ENCODE data around the gene E2F8. TPM values are rescaled to one million over a fixed set of nuclear protein-coding genes. Genes with fewer than 3 reads are reported as not detected.

The E2F8 gene
- total and polyA plus RNA-seq, 2 donors (not counting 1 experiment from before 2014, with no cell fraction given) = 0.22 to 0.24 TPM

DNA sequence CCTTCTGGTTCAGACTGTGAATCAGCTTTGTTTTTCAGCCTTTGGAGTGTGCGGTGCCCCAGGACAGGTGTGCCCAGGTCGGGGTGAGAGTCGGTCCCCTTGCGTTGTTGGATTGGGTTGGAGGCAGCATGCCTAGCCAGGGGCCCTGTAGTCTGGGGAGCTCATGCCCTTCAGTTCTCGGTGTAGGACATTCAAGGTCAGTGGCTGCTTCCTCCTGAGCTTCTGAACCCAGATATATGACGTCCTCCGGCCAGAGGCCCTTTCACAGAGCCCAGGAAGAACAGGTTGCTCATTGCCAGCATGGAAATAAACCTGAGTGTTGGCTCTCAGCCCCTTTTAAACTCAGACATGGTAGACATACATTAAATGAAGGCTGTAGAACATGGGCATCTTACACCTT, 41.7 kb downstream of the E2F8 start:
- Mint-ChIP-seq H3K27ac (no peak overlapping the region), H3K27me3 (peaks cover 11% of the 10 kb centered on the region), H3K4me3 (no peak overlapping the region), H3K9me3 (ENCODE audit: insufficient read depth) (no peaks in the 10 kb centered on the region), H3K4me1 (no peaks in the 10 kb centered on the region)
- TF ChIP-seq CTCF (IDR thresholded peaks at IDR 0.05) = no peak
- TF ChIP-seq EZH2 (IDR thresholded peaks at IDR 0.05; ENCODE audit: borderline replicate concordance, insufficient read depth, low read depth, low read length, poor library complexity, severe bottlenecking) = no peak
- Histone ChIP-seq H4K20me1 (ENCODE audit: control insufficient read depth, insufficient read depth, low read length, poor library complexity, severe bottlenecking) (no peaks in the 10 kb centered on the region), H3K27me3 (replicated peaks in 1 of 4; ENCODE audit: control extremely low read depth in 1 of 4, control insufficient read depth in 3 of 4, insufficient read depth in 4 of 4, low read length in 3 of 4) (peaks cover 0 to 3% (median 0%) of the 10 kb centered on the region in 4 experiments), H3K9me3 (ENCODE audit: control extremely low read depth in 1 of 3, control insufficient read depth in 2 of 3, insufficient read depth in 1 of 3, low read length in 2 of 3) (no peaks in the 10 kb centered on the region), H2AFZ (ENCODE audit: insufficient read depth, low read depth, low read length, poor library complexity, severe bottlenecking) (no peak overlapping the region), H3K9ac (ENCODE audit: low read length) (no peak overlapping the region), H3K4me1 (ENCODE audit: control insufficient read depth in 2 of 2, insufficient read depth in 2 of 2, low read length in 2 of 2) (no peaks in the 10 kb centered on the region), H3K4me3 (ENCODE audit: control extremely low read depth in 1 of 5, extremely low read depth in 1 of 5, insufficient read depth in 1 of 5, low read depth in 2 of 5, low read length in 4 of 5) (no peak overlapping the region), H3K27ac (ENCODE audit: low read length in 2 of 2) (no peak overlapping the region), H3K36me3 (replicated peaks in 1 of 2; ENCODE audit: control extremely low read depth in 1 of 2, control insufficient read depth in 1 of 2, extremely low read depth in 1 of 2, insufficient read depth in 2 of 2, low read length in 1 of 2) (no peaks in the 10 kb centered on the region), H3K79me2 (ENCODE audit: control insufficient read depth, insufficient read depth, low read length) (no peaks in the 10 kb centered on the region), H3K4me2 (replicated peaks; ENCODE audit: low read depth, low read length, poor library complexity, severe bottlenecking) (no peak overlapping the region)
- WGBS (ENCODE audit: insufficient coverage) = 97% methylated on average over 7 of the region's 7 CpGs
- no peak for ATAC-seq (ENCODE audit: low read depth)
- DNase-seq = no peak
- intact Hi-C loops (cut with micrococcal nuclease) = no loop called here
- ChIA-PET CTCF (no interaction called here), POLR2A (no interaction called here)

- Histone ChIP-seq H3K27me3 (replicated peaks in 1 of 4; ENCODE audit: control extremely low read depth in 1 of 4, control insufficient read depth in 3 of 4, insufficient read depth in 4 of 4, low read length in 3 of 4) (peaks cover 0 to 3% (median 0%) of the 10 kb centered on the region in 4 experiments), H4K20me1 (ENCODE audit: control insufficient read depth, insufficient read depth, low read length, poor library complexity, severe bottlenecking) (no peaks in the 10 kb centered on the region), H3K79me2 (ENCODE audit: control insufficient read depth, insufficient read depth, low read length) (no peaks in the 10 kb centered on the region), H3K4me2 (replicated peaks; ENCODE audit: low read depth, low read length, poor library complexity, severe bottlenecking) (no peak overlapping the region), H2AFZ (ENCODE audit: insufficient read depth, low read depth, low read length, poor library complexity, severe bottlenecking) (no peak overlapping the region), H3K27ac (ENCODE audit: low read length in 2 of 2) (no peak overlapping the region), H3K4me1 (ENCODE audit: control insufficient read depth in 2 of 2, insufficient read depth in 2 of 2, low read length in 2 of 2) (no peaks in the 10 kb centered on the region), H3K9me3 (ENCODE audit: control extremely low read depth in 1 of 3, control insufficient read depth in 2 of 3, insufficient read depth in 1 of 3, low read length in 2 of 3) (no peaks in the 10 kb centered on the region), H3K36me3 (replicated peaks in 1 of 2; ENCODE audit: control extremely low read depth in 1 of 2, control insufficient read depth in 1 of 2, extremely low read depth in 1 of 2, insufficient read depth in 2 of 2, low read length in 1 of 2) (no peaks in the 10 kb centered on the region), H3K9ac (ENCODE audit: low read length) (no peak overlapping the region), H3K4me3 (ENCODE audit: control extremely low read depth in 1 of 5, extremely low read depth in 1 of 5, insufficient read depth in 1 of 5, low read depth in 2 of 5, low read length in 4 of 5) (no peak overlapping the region)
- intact Hi-C loops (cut with micrococcal nuclease) = no loop called here
- DNase-seq (no peak), ATAC-seq (ENCODE audit: low read depth) (no peak)
- Mint-ChIP-seq H3K9me3 (ENCODE audit: insufficient read depth) (no peaks in the 10 kb centered on the region), H3K4me3 (no peak overlapping the region), H3K27me3 (peaks cover 4% of the 10 kb centered on the region), H3K4me1 (no peaks in the 10 kb centered on the region), H3K27ac (no peak overlapping the region)
- ChIA-PET CTCF (interaction anchor here (0.5 kb wide), 1 partner anchor 676 kb away, joined by 4 read pairs; no protein-coding TSS in a partner anchor), POLR2A (no interaction called here)
- TF ChIP-seq CTCF (IDR thresholded peaks at IDR 0.05) = no peak
- TF ChIP-seq EZH2 (IDR thresholded peaks at IDR 0.05; ENCODE audit: borderline replicate concordance, insufficient read depth, low read depth, low read length, poor library complexity, severe bottlenecking) = no peak
- WGBS (ENCODE audit: insufficient coverage) = 93% methylated on average over 3 of the region's 6 CpGs
These were observed 44.3 kb downstream of the E2F8 start for GRCh38 chr11:19196432-19196831.

All from B cell (primary cell).